Neural progenitor cell (in vitro differentiated cells): ENCODE measurements around the gene CSGALNACT2. TPM values are rescaled to one million over a fixed set of nuclear protein-coding genes. Genes with fewer than 3 reads are reported as not detected.

Experiments
- DNase-seq: peaks from one replicate; pipeline ENCODE4 v3.0.0-alpha.2; 2016; ENCODE audit warnings: low spot score
- H2AFZ ChIP-seq: fragments of 200-600 bp; sonication (generic); replicated peaks from 2 replicates; pipeline ENCODE4 v1.6.1; 2016; ENCODE audit warnings: antibody characterized with exemption
- H3F3A ChIP-seq: fragments of 200-600 bp; sonication (generic); 2 replicates; pipeline ENCODE4 v1.6.1; 2016; ENCODE audit warnings: antibody characterized with exemption, low read depth
- H3K27ac ChIP-seq: fragments of 200-600 bp; sonication (generic); 2 replicates; pipeline ENCODE4 v1.5.1; 2016; ENCODE audit warnings: mild to moderate bottlenecking
- H3K27me3 ChIP-seq: fragments of 200-600 bp; sonication (generic); 2 replicates; pipeline ENCODE4 v1.6.1; 2016; ENCODE audit warnings: mild to moderate bottlenecking, moderate library complexity
- H3K36me3 ChIP-seq: fragments of 200-600 bp; sonication (generic); 2 replicates; pipeline ENCODE4 v1.5.1; 2016
- H3K4me1 ChIP-seq: fragments of 200-600 bp; sonication (generic); 2 replicates; pipeline ENCODE4 v1.6.1; 2016; ENCODE audit warnings: mixed run types
- H3K4me2 ChIP-seq: fragments of 200-600 bp; sonication (generic); 2 replicates; pipeline ENCODE4 v1.6.1; 2016
- H3K4me3 ChIP-seq: fragments of 200-600 bp; sonication (generic); 2 replicates; pipeline ENCODE4 v1.5.1; 2016
- H3K79me2 ChIP-seq: fragments of 200-600 bp; sonication (generic); 2 replicates; pipeline ENCODE4 v1.6.1; 2016; ENCODE audit warnings: low read depth
- H3K9ac ChIP-seq: fragments of 200-600 bp; sonication (generic); 2 replicates; pipeline ENCODE4 v1.6.1; 2016
- H3K9me3 ChIP-seq: fragments of 200-600 bp; sonication (generic); 2 replicates; pipeline ENCODE4 v1.5.1; 2016; ENCODE audit warnings: low read depth
- H4K20me1 ChIP-seq: fragments of 200-600 bp; sonication (generic); 2 replicates; pipeline ENCODE4 v1.6.1; 2016; ENCODE audit warnings: low read depth
- H3K27ac Mint-ChIP-seq: 3 replicates; pipeline ENCODE4 v1.8.0; 2021; ENCODE audit warnings: mixed read lengths
- H3K27me3 Mint-ChIP-seq: 2 replicates; pipeline ENCODE4 v1.8.0; 2022; ENCODE audit warnings: low read depth, mild to moderate bottlenecking, inconsistent platforms, moderate library complexity, mixed read lengths; ENCODE audit not compliant: insufficient read depth
- H3K36me3 Mint-ChIP-seq: 3 replicates; pipeline ENCODE4 v1.8.0; 2021; ENCODE audit warnings: mixed read lengths
- H3K4me1 Mint-ChIP-seq: 3 replicates; pipeline ENCODE4 v1.8.0; 2021; ENCODE audit warnings: mixed read lengths
- H3K4me3 Mint-ChIP-seq: 3 replicates; pipeline ENCODE4 v1.8.0; 2021; ENCODE audit warnings: mild to moderate bottlenecking, moderate library complexity, mixed read lengths
- H3K9me3 Mint-ChIP-seq: 3 replicates; pipeline ENCODE4 v1.8.0; 2020; ENCODE audit warnings: mixed read lengths
- EZH2 ChIP-seq: fragments of 200-600 bp; sonication (generic); IDR thresholded peaks from 2 replicates; pipeline ENCODE4 v1.6.1; 2017; ENCODE audit warnings: antibody characterized with exemption, mild to moderate bottlenecking, moderate library complexity
- EZH2phosphoT487 ChIP-seq: fragments of 200-600 bp; sonication (generic); IDR thresholded peaks from 2 replicates; pipeline ENCODE4 v1.6.1; 2017; ENCODE audit warnings: antibody characterized with exemption
- total RNA-seq: library from RNA; depleted of rRNA; stranded (reverse); fragments of >200 nt; gene quantifications from 2 replicates; pipeline ENCODE4 v1.2.3, GENCODE V29; 2015; ENCODE audit warnings: low replicate concordance
- TF ChIP-seq, protein P1 (sequence below): fragments of 200-600 bp; sonication (generic); IDR thresholded peaks from 2 replicates; pipeline ENCODE4 v1.5.1; 2017; ENCODE audit warnings: antibody characterized with exemption, mild to moderate bottlenecking

The CSGALNACT2 gene
- total RNA-seq, 1 donor from 2014 or later: 9.3 TPM

DNA sequence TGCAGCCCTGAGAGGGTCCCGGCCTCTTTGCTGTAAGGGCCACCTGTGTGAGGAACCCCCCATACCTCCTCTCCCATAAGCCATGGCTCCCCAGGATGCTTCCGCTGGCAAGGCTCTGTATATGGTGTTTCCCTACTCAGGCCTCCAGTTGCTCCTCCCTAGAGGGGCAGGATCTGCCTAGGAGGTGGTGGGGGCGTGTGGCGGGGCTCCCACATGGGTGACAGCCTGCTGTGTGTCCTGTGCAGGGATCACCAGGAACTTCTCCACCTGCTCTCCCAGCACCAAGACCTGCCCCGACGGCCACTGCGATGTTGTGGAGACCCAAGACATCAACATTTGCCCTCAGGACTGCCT, 25.7 kb upstream of the CSGALNACT2 start:
- Mint-ChIP-seq H3K4me3 (no peak overlapping the region), H3K4me1 (no peaks in the 10 kb centered on the region), H3K36me3 (no peaks in the 10 kb centered on the region), H3K9me3 (no peaks in the 10 kb centered on the region), H3K27ac (no peak overlapping the region), H3K27me3 (no peaks in the 10 kb centered on the region)
- H3K27ac ChIP-seq: no peak overlapping the region
- H3K79me2 ChIP-seq: no peaks in the 10 kb centered on the region
- no peak overlapping the region for H3K4me3 ChIP-seq
- H3K4me2 ChIP-seq: no peak overlapping the region
- no peak for DNase-seq
- no peaks in the 10 kb centered on the region for H3K9me3 ChIP-seq
- no peaks in the 10 kb centered on the region for H3K36me3 ChIP-seq
- TF ChIP-seq, protein P1, sequence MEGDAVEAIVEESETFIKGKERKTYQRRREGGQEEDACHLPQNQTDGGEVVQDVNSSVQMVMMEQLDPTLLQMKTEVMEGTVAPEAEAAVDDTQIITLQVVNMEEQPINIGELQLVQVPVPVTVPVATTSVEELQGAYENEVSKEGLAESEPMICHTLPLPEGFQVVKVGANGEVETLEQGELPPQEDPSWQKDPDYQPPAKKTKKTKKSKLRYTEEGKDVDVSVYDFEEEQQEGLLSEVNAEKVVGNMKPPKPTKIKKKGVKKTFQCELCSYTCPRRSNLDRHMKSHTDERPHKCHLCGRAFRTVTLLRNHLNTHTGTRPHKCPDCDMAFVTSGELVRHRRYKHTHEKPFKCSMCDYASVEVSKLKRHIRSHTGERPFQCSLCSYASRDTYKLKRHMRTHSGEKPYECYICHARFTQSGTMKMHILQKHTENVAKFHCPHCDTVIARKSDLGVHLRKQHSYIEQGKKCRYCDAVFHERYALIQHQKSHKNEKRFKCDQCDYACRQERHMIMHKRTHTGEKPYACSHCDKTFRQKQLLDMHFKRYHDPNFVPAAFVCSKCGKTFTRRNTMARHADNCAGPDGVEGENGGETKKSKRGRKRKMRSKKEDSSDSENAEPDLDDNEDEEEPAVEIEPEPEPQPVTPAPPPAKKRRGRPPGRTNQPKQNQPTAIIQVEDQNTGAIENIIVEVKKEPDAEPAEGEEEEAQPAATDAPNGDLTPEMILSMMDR: no peak
- no peak for TF ChIP-seq EZH2
- no peak for TF ChIP-seq EZH2phosphoT487
- H3F3A ChIP-seq: no peaks in the 10 kb centered on the region
- no peaks in the 10 kb centered on the region for H3K4me1 ChIP-seq
- no peaks in the 10 kb centered on the region for H4K20me1 ChIP-seq
- no peak overlapping the region for H3K9ac ChIP-seq
- no peaks in the 10 kb centered on the region for H3K27me3 ChIP-seq
- H2AFZ ChIP-seq: no peak overlapping the region

DNA sequence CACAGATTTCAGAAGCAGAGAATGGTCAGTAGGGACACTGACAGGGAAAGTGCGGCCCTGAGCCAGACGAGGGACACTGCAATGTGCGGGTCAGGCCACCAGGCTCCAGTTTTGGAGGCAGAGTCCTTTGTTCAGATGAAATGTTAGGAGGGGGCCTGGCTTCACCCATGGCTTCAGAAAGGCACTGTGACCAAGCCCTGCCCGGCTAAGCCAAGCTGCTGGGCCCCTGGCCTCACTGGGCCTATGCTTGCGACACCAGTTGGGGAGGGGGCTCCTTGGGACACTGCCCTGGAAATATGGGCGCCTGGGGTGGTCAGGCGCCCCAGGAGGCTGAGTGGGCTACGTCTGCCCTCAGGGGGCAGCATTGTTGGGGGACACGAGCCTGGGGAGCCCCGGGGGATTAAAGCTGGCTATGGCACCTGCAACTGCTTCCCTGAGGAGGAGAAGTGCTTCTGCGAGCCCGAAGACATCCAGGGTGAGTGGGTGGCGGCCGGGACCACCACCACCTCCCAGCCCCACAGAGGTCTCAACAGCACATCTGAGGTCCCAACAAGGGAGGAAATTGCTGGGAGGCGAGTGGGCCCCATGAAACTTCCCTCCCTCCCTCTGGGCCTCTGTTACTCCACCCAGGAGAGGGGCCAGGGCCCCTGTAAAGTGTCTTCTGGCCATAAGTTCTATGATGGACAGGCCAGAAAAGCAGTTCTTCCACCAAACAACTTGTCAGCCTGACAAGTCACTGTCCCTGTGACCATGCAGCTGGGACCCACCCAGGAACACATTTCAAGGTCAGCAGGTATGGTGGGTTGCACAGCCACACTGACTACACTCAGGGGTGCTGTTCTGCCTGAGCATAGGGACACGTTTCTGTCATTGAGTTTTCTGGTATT, 24.8 kb upstream of the CSGALNACT2 start:
- H3K9me3 Mint-ChIP-seq: no peaks in the 10 kb centered on the region
- Histone ChIP-seq H3K4me2 (no peak overlapping the region), H3K79me2 (no peaks in the 10 kb centered on the region), H3K36me3 (no peaks in the 10 kb centered on the region), H3K27ac (no peak overlapping the region), H3K9me3 (no peaks in the 10 kb centered on the region), H3K4me3 (no peak overlapping the region), H2AFZ (no peak overlapping the region), H3K9ac (no peak overlapping the region), H4K20me1 (no peaks in the 10 kb centered on the region), H3K27me3 (no peaks in the 10 kb centered on the region), H3F3A (no peaks in the 10 kb centered on the region), H3K4me1 (no peaks in the 10 kb centered on the region)
- H3K27ac Mint-ChIP-seq: no peak overlapping the region
- no peaks in the 10 kb centered on the region for H3K36me3 Mint-ChIP-seq
- H3K4me1 Mint-ChIP-seq: no peaks in the 10 kb centered on the region
- H3K4me3 Mint-ChIP-seq: no peak overlapping the region
- no peak for DNase-seq
- no peaks in the 10 kb centered on the region for H3K27me3 Mint-ChIP-seq
- no peak for TF ChIP-seq EZH2phosphoT487

DNA sequence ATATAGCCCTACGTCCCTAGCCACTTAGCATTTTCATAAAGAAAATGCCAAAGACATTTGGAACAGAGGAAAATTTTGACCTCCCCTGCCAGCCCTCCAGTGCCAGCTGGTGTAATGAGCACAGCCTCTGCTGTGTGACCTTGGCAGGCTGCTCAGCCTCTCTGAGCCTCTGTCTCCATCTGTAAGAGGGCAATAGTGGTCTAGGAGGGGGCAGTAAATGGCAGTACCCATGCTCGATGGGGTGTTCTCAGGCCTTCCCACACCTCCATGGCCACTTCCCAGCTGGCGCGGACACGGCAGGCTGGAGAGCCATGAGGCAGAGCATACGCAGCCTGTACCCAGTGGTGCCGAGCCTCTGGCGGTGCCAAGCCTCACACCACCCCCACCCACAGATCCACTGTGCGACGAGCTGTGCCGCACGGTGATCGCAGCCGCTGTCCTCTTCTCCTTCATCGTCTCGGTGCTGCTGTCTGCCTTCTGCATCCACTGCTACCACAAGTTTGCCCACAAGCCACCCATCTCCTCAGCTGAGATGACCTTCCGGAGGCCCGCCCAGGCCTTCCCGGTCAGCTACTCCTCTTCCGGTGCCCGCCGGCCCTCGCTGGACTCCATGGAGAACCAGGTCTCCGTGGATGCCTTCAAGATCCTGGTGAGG, 24.0 kb upstream of the CSGALNACT2 start:
- no peaks in the 10 kb centered on the region for H3K27me3 Mint-ChIP-seq
- no peaks in the 10 kb centered on the region for H3K79me2 ChIP-seq
- H3K4me3 Mint-ChIP-seq: no peak overlapping the region
- no peaks in the 10 kb centered on the region for H4K20me1 ChIP-seq
- no peaks in the 10 kb centered on the region for H3K36me3 ChIP-seq
- H2AFZ ChIP-seq: no peak overlapping the region
- H3K4me2 ChIP-seq: no peak overlapping the region
- H3K36me3 Mint-ChIP-seq: no peaks in the 10 kb centered on the region
- no peaks in the 10 kb centered on the region for H3K9me3 Mint-ChIP-seq
- TF ChIP-seq, protein P1: no peak
- TF ChIP-seq EZH2 (no peak), EZH2phosphoT487 (no peak)
- H3K27ac ChIP-seq: no peak overlapping the region
- H3F3A ChIP-seq: no peaks in the 10 kb centered on the region
- H3K4me1 Mint-ChIP-seq: no peaks in the 10 kb centered on the region
- H3K4me3 ChIP-seq: no peak overlapping the region
- no peaks in the 10 kb centered on the region for H3K27me3 ChIP-seq
- DNase-seq: no peak
- no peaks in the 10 kb centered on the region for H3K4me1 ChIP-seq
- H3K9ac ChIP-seq: no peak overlapping the region
- H3K27ac Mint-ChIP-seq: no peak overlapping the region
- H3K9me3 ChIP-seq: no peaks in the 10 kb centered on the region
